ENCODE measurements around the gene SHMT1. TPM values are rescaled to one million over a fixed set of nuclear protein-coding genes. Genes with fewer than 3 reads are reported as not detected.
"Not testable (repeated sequence)": the region's sequence is repeated elsewhere in the genome, so short reads cannot be mapped to it uniquely, and the experiment has no call there.

The SHMT1 gene
- total RNA-seq, 1 donor from 2014 or later: 30.5 TPM

DNA sequence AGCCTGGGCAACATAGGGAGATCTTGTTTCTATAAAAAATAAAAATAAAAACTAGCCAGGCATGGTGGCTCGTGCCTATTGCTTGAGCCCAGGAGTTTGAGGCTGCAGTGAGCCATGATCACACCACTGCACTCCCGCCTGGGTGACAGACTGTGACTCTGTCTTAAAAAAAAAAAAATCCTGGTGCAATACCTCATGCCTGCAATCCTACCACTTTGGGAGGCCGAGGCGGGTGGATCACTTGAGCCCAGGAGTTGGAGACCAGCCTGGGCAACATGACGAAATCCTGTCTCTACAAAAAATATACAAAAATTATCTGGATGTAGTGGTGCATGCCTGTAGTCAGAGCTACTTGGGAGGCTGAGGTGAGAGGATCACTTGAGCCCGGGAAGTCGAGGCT is 20.9 kb upstream of the SHMT1 start:
- not testable (repeated sequence) for H3K9me3 Mint-ChIP-seq; DNase-seq (ENCODE audit: extremely low spot score, unreplicated experiment); H3K4me1 Mint-ChIP-seq (ENCODE audit: unreplicated experiment); H3K4me3 Mint-ChIP-seq; H3K36me3 Mint-ChIP-seq; H3K27ac Mint-ChIP-seq
- peaks cover 10% of the 10 kb centered on the region for H3K27me3 Mint-ChIP-seq

DNA sequence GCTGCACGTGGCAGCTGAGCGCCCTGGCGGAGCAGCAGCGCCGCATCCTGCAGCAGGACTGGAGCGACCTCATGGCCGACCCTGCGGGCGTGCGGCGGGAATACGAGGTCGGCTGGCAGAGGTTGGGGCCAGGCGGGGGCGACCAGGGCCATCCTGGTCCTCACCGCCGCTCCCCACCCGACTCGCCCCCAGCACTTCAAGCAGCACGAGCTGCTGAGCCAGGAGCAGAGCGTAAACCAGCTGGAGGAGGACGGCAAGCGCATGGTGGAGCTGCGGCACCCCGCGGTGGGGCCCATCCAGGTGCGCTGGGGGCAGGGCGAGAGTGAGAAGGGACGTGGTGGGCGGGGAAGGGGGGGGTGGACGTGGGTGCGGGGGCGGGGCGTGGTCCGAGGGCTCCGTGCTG is 19.7 kb upstream of the SHMT1 start:
- not testable (repeated sequence) for H3K27ac Mint-ChIP-seq; DNase-seq (ENCODE audit: extremely low spot score, unreplicated experiment); H3K4me3 Mint-ChIP-seq; H3K4me1 Mint-ChIP-seq (ENCODE audit: unreplicated experiment); H3K36me3 Mint-ChIP-seq; H3K9me3 Mint-ChIP-seq
- H3K27me3 Mint-ChIP-seq: peaks cover 10% of the 10 kb centered on the region

DNA sequence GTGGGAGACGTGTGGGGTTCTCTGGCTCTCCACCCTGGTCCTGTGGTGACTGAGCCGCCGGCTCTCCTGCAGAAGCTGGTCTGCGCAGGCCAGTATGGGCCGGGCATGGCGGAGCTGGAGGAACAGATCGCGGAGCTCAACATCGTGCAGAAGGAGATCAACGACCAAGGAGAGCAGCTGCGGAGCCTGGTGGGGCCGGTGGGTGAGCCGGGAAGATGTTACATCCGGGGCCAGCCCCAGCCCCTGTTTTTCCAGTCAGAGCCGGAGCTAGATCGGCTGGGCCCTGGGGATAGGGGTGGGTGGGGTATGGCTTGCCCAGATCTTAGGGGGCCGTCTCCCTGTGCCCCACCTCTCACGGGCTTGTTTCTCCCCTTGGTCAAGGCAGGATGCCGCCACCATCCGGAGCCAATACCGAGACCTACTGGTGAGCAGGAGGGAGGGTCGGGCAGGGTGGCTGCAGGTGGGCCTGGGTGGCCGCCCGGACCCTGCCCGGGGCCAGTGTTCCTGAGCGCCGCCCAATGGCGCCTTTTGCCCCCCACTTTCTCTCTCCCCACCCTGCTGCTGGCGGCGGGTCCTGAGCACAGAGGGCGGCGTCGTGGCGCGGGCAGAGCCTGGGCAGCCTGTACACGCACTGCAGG is 19.2 kb upstream of the SHMT1 start:
- H3K4me3 Mint-ChIP-seq: no peak overlapping the region
- no peaks in the 10 kb centered on the region for H3K9me3 Mint-ChIP-seq
- H3K27me3 Mint-ChIP-seq: peaks cover 10% of the 10 kb centered on the region
- H3K4me1 Mint-ChIP-seq (ENCODE audit: unreplicated experiment): no peaks in the 10 kb centered on the region
- TF ChIP-seq, protein P1, sequence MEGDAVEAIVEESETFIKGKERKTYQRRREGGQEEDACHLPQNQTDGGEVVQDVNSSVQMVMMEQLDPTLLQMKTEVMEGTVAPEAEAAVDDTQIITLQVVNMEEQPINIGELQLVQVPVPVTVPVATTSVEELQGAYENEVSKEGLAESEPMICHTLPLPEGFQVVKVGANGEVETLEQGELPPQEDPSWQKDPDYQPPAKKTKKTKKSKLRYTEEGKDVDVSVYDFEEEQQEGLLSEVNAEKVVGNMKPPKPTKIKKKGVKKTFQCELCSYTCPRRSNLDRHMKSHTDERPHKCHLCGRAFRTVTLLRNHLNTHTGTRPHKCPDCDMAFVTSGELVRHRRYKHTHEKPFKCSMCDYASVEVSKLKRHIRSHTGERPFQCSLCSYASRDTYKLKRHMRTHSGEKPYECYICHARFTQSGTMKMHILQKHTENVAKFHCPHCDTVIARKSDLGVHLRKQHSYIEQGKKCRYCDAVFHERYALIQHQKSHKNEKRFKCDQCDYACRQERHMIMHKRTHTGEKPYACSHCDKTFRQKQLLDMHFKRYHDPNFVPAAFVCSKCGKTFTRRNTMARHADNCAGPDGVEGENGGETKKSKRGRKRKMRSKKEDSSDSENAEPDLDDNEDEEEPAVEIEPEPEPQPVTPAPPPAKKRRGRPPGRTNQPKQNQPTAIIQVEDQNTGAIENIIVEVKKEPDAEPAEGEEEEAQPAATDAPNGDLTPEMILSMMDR (conservative IDR thresholded peaks at IDR 0.05): no peak
- H3K36me3 Mint-ChIP-seq: no peaks in the 10 kb centered on the region
- no peak overlapping the region for H3K27ac Mint-ChIP-seq
- DNase-seq (ENCODE audit: extremely low spot score, unreplicated experiment): no peak

DNA sequence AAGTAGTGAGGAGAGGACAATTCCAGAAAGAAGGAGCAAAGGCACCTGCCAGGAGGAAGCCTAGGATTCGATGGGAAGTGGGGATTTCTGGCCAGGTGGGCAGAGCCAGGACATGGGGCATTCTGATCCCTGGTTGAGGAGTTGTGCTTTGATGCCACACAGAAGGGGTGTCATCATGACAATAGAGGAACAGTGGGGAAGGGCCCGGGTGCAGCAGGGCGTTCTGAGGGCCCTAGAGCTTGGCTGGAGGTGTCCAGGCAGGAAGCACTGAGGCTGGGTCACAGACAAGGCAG is 18.5 kb upstream of the SHMT1 start:
- Mint-ChIP-seq H3K36me3 (no peaks in the 10 kb centered on the region), H3K27ac (peak overlapping the region; percentile 18)

DNA sequence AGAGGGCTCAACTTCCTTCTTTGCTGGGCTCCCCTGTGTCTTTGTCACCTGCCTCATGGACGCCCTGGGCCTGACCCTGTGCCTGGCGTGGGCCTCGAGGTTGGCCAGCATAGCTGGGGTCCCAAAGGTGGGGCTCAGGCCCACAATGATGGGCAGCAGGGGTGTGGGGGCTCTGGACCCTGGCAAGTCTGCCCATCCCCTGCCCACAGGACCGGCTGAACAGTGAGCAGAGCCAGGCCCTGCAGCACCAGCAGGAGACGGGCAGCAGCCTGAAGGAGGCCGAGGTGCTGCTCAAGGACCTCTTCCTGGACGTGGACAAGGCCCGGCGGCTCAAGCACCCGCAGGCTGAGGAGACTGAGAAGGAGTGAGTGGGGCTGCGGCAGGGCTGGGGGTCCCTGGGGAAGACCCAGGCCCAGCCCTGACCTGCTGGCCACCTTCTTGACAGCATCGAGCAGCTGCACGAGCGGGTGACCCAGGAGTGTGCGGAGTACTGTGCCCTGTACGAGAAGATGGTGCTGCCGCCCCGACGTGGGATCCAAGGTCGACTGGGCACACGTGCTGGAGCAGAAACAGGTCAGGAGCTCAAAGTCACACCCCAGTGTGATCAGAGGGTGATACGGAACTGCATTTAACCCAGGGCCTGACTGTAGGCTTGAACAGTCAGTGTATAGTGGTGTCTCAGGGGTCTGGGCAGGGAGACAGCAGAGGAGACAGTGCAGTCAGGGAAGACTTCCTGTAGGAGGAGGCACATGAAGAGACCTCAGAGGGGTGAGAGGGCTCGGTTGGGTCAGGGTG is 18.0 kb upstream of the SHMT1 start:
- TF ChIP-seq, protein P1 (conservative IDR thresholded peaks at IDR 0.05): no peak
- Mint-ChIP-seq H3K4me3 (no peak overlapping the region), H3K36me3 (no peaks in the 10 kb centered on the region), H3K27me3 (peaks cover 10% of the 10 kb centered on the region), H3K4me1 (ENCODE audit: unreplicated experiment) (no peaks in the 10 kb centered on the region), H3K27ac (peak overlapping the region; percentile 18), H3K9me3 (no peaks in the 10 kb centered on the region)
- no peak for DNase-seq (ENCODE audit: extremely low spot score, unreplicated experiment)

More for the DNA sequence above, 18.5 kb upstream of the SHMT1 start:
- peaks cover 10% of the 10 kb centered on the region for H3K27me3 Mint-ChIP-seq
- no peak for DNase-seq (ENCODE audit: extremely low spot score, unreplicated experiment)
- H3K9me3 Mint-ChIP-seq: no peaks in the 10 kb centered on the region
- no peaks in the 10 kb centered on the region for H3K4me1 Mint-ChIP-seq (ENCODE audit: unreplicated experiment)
- TF ChIP-seq, protein P1 (conservative IDR thresholded peaks at IDR 0.05): no peak
- H3K4me3 Mint-ChIP-seq: no peak overlapping the region

DNA sequence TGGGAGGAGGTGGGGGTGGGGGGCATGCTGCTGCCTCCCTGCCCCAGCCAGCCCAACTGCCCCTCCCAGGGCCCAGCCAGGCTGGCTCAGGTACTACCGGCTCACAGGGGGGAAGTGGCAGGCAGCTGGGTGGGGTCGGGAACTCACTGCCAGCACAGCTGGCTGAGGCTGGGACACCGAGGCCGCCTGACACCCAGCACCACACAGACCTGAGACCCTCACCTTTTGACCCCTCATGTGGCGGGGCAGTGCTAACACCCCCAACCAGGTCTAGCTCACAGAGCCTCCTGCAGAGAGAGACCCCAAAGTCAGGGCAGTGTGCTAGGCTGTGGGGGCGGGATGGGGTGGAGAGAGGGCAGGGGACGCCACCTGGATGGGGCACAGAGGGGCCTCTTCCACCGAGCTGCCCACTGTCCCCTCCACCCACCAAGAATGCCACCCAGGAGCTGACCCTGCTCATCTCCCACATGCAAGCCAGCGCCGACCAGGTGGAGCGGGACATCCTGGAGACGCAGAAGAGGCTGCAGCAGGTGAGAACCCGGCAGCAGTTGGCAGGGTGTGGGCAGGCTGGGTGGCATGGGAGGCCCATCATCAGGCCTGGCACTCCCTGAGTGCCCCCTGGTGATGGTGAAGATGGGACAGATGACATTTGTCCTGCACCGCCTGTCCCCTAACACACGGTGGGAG is 17.3 kb upstream of the SHMT1 start:
- no peaks in the 10 kb centered on the region for H3K9me3 Mint-ChIP-seq
- H3K27me3 Mint-ChIP-seq: peaks cover 7% of the 10 kb centered on the region
- H3K27ac Mint-ChIP-seq: no peak overlapping the region
- no peaks in the 10 kb centered on the region for H3K36me3 Mint-ChIP-seq
- no peak overlapping the region for H3K4me3 Mint-ChIP-seq
- DNase-seq (ENCODE audit: extremely low spot score, unreplicated experiment): no peak
- no peaks in the 10 kb centered on the region for H3K4me1 Mint-ChIP-seq (ENCODE audit: unreplicated experiment)
- TF ChIP-seq, protein P1 (conservative IDR thresholded peaks at IDR 0.05): no peak
